IMR-90 (cell line): ENCODE measurements around the gene GSTM1. TPM values are rescaled to one million over a fixed set of nuclear protein-coding genes. Genes with fewer than 3 reads are reported as not detected.

Experiments
- ATAC-seq: fragments of 200-7000 bp; cut with Tn5 transposase; 2 replicates; pipeline ENCODE4 v1.9.1; 2020; ENCODE audit warnings: low read depth, mild to moderate bottlenecking, moderate library complexity
- BruUV-seq: library from RNA; stranded (reverse); fragments of 400-500 nt; replicated peaks from 2 replicates; lab custom pipeline; 2021; lab: Mats Ljungman, UMichigan
- CTCF ChIA-PET: fragments of 300-600 bp; formaldehyde crosslinking; extraction: SDS; loops from one replicate; lab custom pipeline; 2021; ENCODE audit warnings: antibody characterized with exemption; lab: Yijun Ruan, JAX
- POLR2A ChIA-PET: fragments of 300-600 bp; sonication (Branson Sonifier 250); formaldehyde crosslinking; loops from one replicate; lab custom pipeline; 2022; ENCODE audit warnings: antibody characterized with exemption; ENCODE audit not compliant: unreplicated experiment; lab: Charles Lee
- DNase-seq: peaks from one replicate; pipeline ENCODE4 v3.0.0; 2013
- H2AFZ ChIP-seq: replicated peaks from 2 replicates; pipeline ENCODE3; 2013; ENCODE audit warnings: low read length, mild to moderate bottlenecking; ENCODE audit not compliant: poor library complexity
- H2AK5ac ChIP-seq: 2 replicates; pipeline ENCODE4 v1.6.1; 2013; ENCODE audit warnings: low read depth, low read length, inconsistent platforms
- H2AK9ac ChIP-seq: replicated peaks from 2 replicates; pipeline ENCODE3; 2013; ENCODE audit warnings: mild to moderate bottlenecking, low read depth, low read length, moderate library complexity; ENCODE audit not compliant: poor library complexity
- H2BK120ac ChIP-seq: 2 replicates; pipeline ENCODE4 v1.6.1; 2013; ENCODE audit warnings: low read depth, low read length, inconsistent platforms
- H2BK15ac ChIP-seq: 3 replicates; pipeline ENCODE4 v1.6.1; 2013; ENCODE audit warnings: low read depth, low read length, inconsistent platforms
- H2BK20ac ChIP-seq: 2 replicates; pipeline ENCODE4 v1.6.1; 2013; ENCODE audit warnings: low read depth, mild to moderate bottlenecking, inconsistent platforms, low read length, moderate library complexity
- H2BK5ac ChIP-seq: 2 replicates; pipeline ENCODE4 v1.6.1; 2013; ENCODE audit warnings: mild to moderate bottlenecking, low read depth, low read length, inconsistent platforms; ENCODE audit not compliant: poor library complexity, severe bottlenecking
- H3K14ac ChIP-seq: replicated peaks from 2 replicates; pipeline ENCODE4 v1.6.1; 2013; ENCODE audit warnings: low read depth, low read length, inconsistent platforms
- H3K18ac ChIP-seq: 2 replicates; pipeline ENCODE4 v1.6.1; 2013; ENCODE audit warnings: low read depth, low read length, control low read depth
- H3K23ac ChIP-seq: 2 replicates; pipeline ENCODE4 v1.6.1; 2013; ENCODE audit warnings: low read depth, low read length, inconsistent platforms
- H3K27ac ChIP-seq: 2 replicates; pipeline ENCODE4 v1.5.1; 2013; ENCODE audit warnings: mild to moderate bottlenecking, control low read depth, low read length; ENCODE audit not compliant: insufficient read depth
- H3K27me3 ChIP-seq: 2 replicates; pipeline ENCODE4 v1.6.1; 2013; ENCODE audit warnings: low read length; ENCODE audit not compliant: control insufficient read depth, insufficient read depth
- H3K36me3 ChIP-seq: 2 replicates; pipeline ENCODE4 v1.6.1; 2013; ENCODE audit warnings: low read length, mixed read lengths; ENCODE audit not compliant: control insufficient read depth, insufficient read depth
- H3K4ac ChIP-seq: 2 replicates; pipeline ENCODE4 v1.6.1; 2013; ENCODE audit warnings: low read depth, low read length, inconsistent platforms
- H3K4me1 ChIP-seq: 2 replicates; pipeline ENCODE4 v1.6.1; 2013; ENCODE audit warnings: low read length, mixed read lengths; ENCODE audit not compliant: control insufficient read depth, insufficient read depth
- H3K4me2 ChIP-seq: 2 replicates; pipeline ENCODE4 v1.6.1; 2013; ENCODE audit warnings: low read depth, mild to moderate bottlenecking, control low read depth, low read length, moderate library complexity
- H3K4me3 ChIP-seq: 2 replicates; pipeline ENCODE4 v1.5.1; 2013; ENCODE audit warnings: low read depth, mild to moderate bottlenecking, control low read depth, low read length, moderate library complexity; ENCODE audit not compliant: insufficient read depth
- H3K56ac ChIP-seq: 2 replicates; pipeline ENCODE4 v1.6.1; 2013; ENCODE audit warnings: low read length, inconsistent platforms; ENCODE audit not compliant: insufficient read depth; ENCODE audit errors: extremely low read depth
- H3K79me1 ChIP-seq, 2 experiments: 2 replicates each; pipeline ENCODE4 v1.6.1; 2013; ENCODE audit warnings: low read length in 2 of 2, inconsistent platforms in 1 of 2, low read depth in 1 of 2
- H3K9ac ChIP-seq: 2 replicates; pipeline ENCODE4 v1.6.1; 2013; ENCODE audit warnings: low read depth, low read length, control low read depth
- H3K9me1 ChIP-seq: 2 replicates; pipeline ENCODE4 v1.6.1; 2013; ENCODE audit warnings: low read length, inconsistent platforms; ENCODE audit not compliant: insufficient read depth
- H3K9me3 ChIP-seq: 2 replicates; pipeline ENCODE4 v1.6.1; 2013; ENCODE audit warnings: low read length; ENCODE audit not compliant: control insufficient read depth, insufficient read depth
- H4K20me1 ChIP-seq: 2 replicates; pipeline ENCODE4 v1.6.1; 2013; ENCODE audit warnings: low read length, inconsistent platforms; ENCODE audit not compliant: insufficient read depth
- H4K5ac ChIP-seq: 2 replicates; pipeline ENCODE4 v1.6.1; 2013; ENCODE audit warnings: mild to moderate bottlenecking, low read depth, low read length, control low read depth
- H4K8ac ChIP-seq, 2 experiments: 2 replicates each; pipeline ENCODE4 v1.6.1; 2013; ENCODE audit warnings: low read depth in 2 of 2, low read length in 2 of 2, control low read depth in 1 of 2, inconsistent platforms in 1 of 2
- H4K91ac ChIP-seq: 2 replicates; pipeline ENCODE4 v1.6.1; 2013; ENCODE audit warnings: low read depth, low read length, inconsistent platforms; ENCODE audit not compliant: insufficient read depth
- BHLHE40 ChIP-seq: fragments of 150-350 bp; IDR thresholded peaks from 2 replicates; pipeline ENCODE4 v1.6.1; 2016; ENCODE audit warnings: mild to moderate bottlenecking, low read depth, low read length
- CEBPB ChIP-seq: IDR thresholded peaks from 2 replicates; pipeline ENCODE4 v1.6.1; 2012; ENCODE audit warnings: low read depth, low read length, improper control_type of control experiment
- CHD1 ChIP-seq: IDR thresholded peaks from 2 replicates; pipeline ENCODE4 v1.6.1; 2012; ENCODE audit warnings: low read depth, low read length, improper control_type of control experiment
- FOS ChIP-seq: fragments of 150-350 bp; IDR thresholded peaks from 2 replicates; pipeline ENCODE4 v1.6.1; 2016; ENCODE audit warnings: low read depth, low read length
- MAFK ChIP-seq: IDR thresholded peaks from 2 replicates; pipeline ENCODE4 v1.6.1; 2012; ENCODE audit warnings: low read depth, low read length, improper control_type of control experiment
- MAZ ChIP-seq: IDR thresholded peaks from 2 replicates; pipeline ENCODE4 v1.6.1; 2012; ENCODE audit warnings: low read depth, mild to moderate bottlenecking, low read length, improper control_type of control experiment, moderate library complexity, borderline replicate concordance
- MXI1 ChIP-seq: IDR thresholded peaks from 2 replicates; pipeline ENCODE4 v1.6.1; 2012; ENCODE audit warnings: low read depth, mild to moderate bottlenecking, low read length, moderate library complexity, borderline replicate concordance
- NFE2L2 ChIP-seq: fragments of 150-350 bp; IDR thresholded peaks from 2 replicates; pipeline ENCODE4 v1.6.1; 2016; ENCODE audit warnings: low read depth, mild to moderate bottlenecking, low read length
- POLR2A ChIP-seq: IDR thresholded peaks from 2 replicates; pipeline ENCODE4 v1.6.1; 2012; ENCODE audit warnings: mild to moderate bottlenecking, low read depth, low read length
- RAD21 ChIP-seq: IDR thresholded peaks from 2 replicates; pipeline ENCODE4 v1.6.1; 2012; ENCODE audit warnings: low read length, improper control_type of control experiment
- RCOR1 ChIP-seq: IDR thresholded peaks from 2 replicates; pipeline ENCODE4 v1.6.1; 2012; ENCODE audit warnings: mild to moderate bottlenecking, low read length, improper control_type of control experiment; ENCODE audit not compliant: insufficient replicate concordance
- RFX5 ChIP-seq: IDR thresholded peaks from 2 replicates; pipeline ENCODE4 v1.8.0; 2012; ENCODE audit warnings: low read depth, mild to moderate bottlenecking, low read length, moderate library complexity
- SMC3 ChIP-seq: fragments of 150-350 bp; IDR thresholded peaks from 2 replicates; pipeline ENCODE4 v1.6.1; 2016; ENCODE audit warnings: low read depth, mild to moderate bottlenecking, antibody characterized with exemption, low read length, moderate library complexity
- whole genome bisulfite sequencing, 2 experiments: methylation state at CpG; one replicate each; pipeline versions ENCODE4 v1.1.5 to v1.1.7; 2013; ENCODE audit warnings: missing lambda C conversion rate in 2 of 2; ENCODE audit not compliant: insufficient read length in 1 of 2; ENCODE audit errors: extremely low coverage in 2 of 2; 5-methylcytosine and 5-hydroxymethylcytosine counted together
- dilution Hi-C: fragments of 300-500 bp; cut with HindIII; formaldehyde crosslinking; loops from one replicate; pipeline ENCODE4 v1.14.3; 2018; ENCODE audit warnings: low sequenced_read_pairs; ENCODE audit not compliant: unreplicated experiment
- in situ Hi-C: fragments of 300-500 bp; cut with MboI; formaldehyde crosslinking; loops from 3 replicates; pipeline ENCODE4 v1.14.3; 2019; ENCODE audit warnings: low sequenced_read_pairs, inconsistent platforms, mixed read lengths
- intact Hi-C: fragments of 100-400 bp; cut with micrococcal nuclease; formaldehyde crosslinking; loops from 2 replicates; pipeline ENCODE4 v1.10.0; 2022
- polyA plus RNA-seq, 3 experiments: library from polyadenylated mRNA; depleted of rRNA; stranded (reverse); fragments of >200 nt; gene quantifications; 2 replicates each; pipeline ENCODE4 v1.2.3, GENCODE V29; 2012; ENCODE audit warnings: low replicate concordance in 1 of 3
- total RNA-seq: library from RNA; depleted of rRNA; stranded (reverse); fragments of >200 nt; gene quantifications from 2 replicates; pipeline ENCODE4 v1.2.3, GENCODE V29; 2012
- TF ChIP-seq, protein P1 (sequence below): fragments of 150-350 bp; IDR thresholded peaks from 2 replicates; pipeline ENCODE4 v1.6.1; 2017; ENCODE audit warnings: mild to moderate bottlenecking, antibody characterized with exemption, low read length, low read depth
- TF ChIP-seq, protein P2 (sequence below): conservative IDR thresholded peaks from 2 replicates; pipeline ENCODE4 v1.5.1; 2012; ENCODE audit warnings: mild to moderate bottlenecking, low read depth, low read length, improper control_type of control experiment
- TF ChIP-seq, protein P3 (sequence below): fragments of 150-350 bp; IDR thresholded peaks from 2 replicates; pipeline ENCODE4 v1.6.1; 2016; ENCODE audit warnings: low read depth, mild to moderate bottlenecking, low read length, moderate library complexity, borderline replicate concordance

The GSTM1 gene
- total and polyA plus RNA-seq, 2 of the 4 experiments (the other 2 are of a cell fraction) = not detected

DNA sequence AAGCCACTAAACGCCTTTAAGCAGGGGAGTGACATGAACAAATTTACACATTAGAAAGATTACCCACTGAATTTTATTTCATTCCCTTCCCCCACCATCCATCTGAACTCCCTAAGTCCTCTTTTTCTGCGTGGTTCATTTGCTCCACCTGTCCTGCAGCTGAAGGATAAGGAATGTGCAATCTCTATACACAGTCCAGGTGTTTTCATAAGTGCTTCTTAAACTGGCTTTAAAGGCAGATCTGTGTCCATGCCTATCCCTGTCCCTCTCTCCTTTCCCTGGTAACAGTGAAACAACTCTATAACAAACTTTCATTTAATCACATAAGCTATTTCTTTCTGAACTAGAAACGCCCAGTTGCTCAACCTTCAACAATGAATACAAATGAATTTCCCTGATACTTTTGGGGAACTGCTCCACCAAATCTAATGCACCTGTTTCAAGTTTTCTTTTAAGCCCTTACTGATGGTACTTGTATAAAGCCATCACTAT lies 44.8 kb downstream of the GSTM1 start:
- Histone ChIP-seq H2BK15ac (no peak overlapping the region), H2AFZ (no peak overlapping the region), H3K36me3 (peaks cover 9% of the 10 kb centered on the region), H2AK5ac (no peak overlapping the region), H2BK5ac (no peak overlapping the region), H2BK120ac (no peak overlapping the region), H2BK20ac (no peak overlapping the region), H3K56ac (no peak overlapping the region), H3K27me3 (peaks cover 4% of the 10 kb centered on the region; the same call in 1 of the 2 replicates), H4K8ac (no peak overlapping the region), H3K9ac (no peak overlapping the region), H4K20me1 (no peaks in the 10 kb centered on the region), H3K27ac (no peak overlapping the region), H3K4me2 (no peak overlapping the region), H3K4me1 (no peaks in the 10 kb centered on the region), H3K9me3 (no peaks in the 10 kb centered on the region), H3K14ac (no peak overlapping the region), H3K23ac (no peak overlapping the region), H3K79me1 (no peaks in the 10 kb centered on the region), H3K18ac (no peak overlapping the region), H4K5ac (no peak overlapping the region), H3K4me3 (no peak overlapping the region), H4K91ac (no peak overlapping the region), H2AK9ac (no peak overlapping the region), H3K9me1 (no peaks in the 10 kb centered on the region), H3K4ac (no peak overlapping the region)
- dilution Hi-C loops (no loop called here), in situ Hi-C loops (no loop called here), intact Hi-C loops (no loop called here)
- DNase-seq = no peak
- no TSS peak for BruUV-seq
- POLR2A ChIA-PET = no interaction called here
- 80% methylated on average over 1 of the region's 3 CpGs; no CpG with 5 or more reads in 1 of the 2 experiments for WGBS, 2 experiments
- CTCF ChIA-PET = no interaction called here
- TF ChIP-seq, protein P1, sequence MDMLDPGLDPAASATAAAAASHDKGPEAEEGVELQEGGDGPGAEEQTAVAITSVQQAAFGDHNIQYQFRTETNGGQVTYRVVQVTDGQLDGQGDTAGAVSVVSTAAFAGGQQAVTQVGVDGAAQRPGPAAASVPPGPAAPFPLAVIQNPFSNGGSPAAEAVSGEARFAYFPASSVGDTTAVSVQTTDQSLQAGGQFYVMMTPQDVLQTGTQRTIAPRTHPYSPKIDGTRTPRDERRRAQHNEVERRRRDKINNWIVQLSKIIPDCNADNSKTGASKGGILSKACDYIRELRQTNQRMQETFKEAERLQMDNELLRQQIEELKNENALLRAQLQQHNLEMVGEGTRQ = no peak
- TF ChIP-seq CHD1 (no peak), NFE2L2 (no peak), FOS (no peak), RAD21 (no peak), MXI1 (no peak), RFX5 (no peak), MAFK (no peak), MAZ (no peak), POLR2A (no peak), CEBPB (no peak), RCOR1 (no peak), SMC3 (no peak), BHLHE40 (no peak)
- TF ChIP-seq, protein P2, sequence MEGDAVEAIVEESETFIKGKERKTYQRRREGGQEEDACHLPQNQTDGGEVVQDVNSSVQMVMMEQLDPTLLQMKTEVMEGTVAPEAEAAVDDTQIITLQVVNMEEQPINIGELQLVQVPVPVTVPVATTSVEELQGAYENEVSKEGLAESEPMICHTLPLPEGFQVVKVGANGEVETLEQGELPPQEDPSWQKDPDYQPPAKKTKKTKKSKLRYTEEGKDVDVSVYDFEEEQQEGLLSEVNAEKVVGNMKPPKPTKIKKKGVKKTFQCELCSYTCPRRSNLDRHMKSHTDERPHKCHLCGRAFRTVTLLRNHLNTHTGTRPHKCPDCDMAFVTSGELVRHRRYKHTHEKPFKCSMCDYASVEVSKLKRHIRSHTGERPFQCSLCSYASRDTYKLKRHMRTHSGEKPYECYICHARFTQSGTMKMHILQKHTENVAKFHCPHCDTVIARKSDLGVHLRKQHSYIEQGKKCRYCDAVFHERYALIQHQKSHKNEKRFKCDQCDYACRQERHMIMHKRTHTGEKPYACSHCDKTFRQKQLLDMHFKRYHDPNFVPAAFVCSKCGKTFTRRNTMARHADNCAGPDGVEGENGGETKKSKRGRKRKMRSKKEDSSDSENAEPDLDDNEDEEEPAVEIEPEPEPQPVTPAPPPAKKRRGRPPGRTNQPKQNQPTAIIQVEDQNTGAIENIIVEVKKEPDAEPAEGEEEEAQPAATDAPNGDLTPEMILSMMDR = no peak
- TF ChIP-seq, protein P3, sequence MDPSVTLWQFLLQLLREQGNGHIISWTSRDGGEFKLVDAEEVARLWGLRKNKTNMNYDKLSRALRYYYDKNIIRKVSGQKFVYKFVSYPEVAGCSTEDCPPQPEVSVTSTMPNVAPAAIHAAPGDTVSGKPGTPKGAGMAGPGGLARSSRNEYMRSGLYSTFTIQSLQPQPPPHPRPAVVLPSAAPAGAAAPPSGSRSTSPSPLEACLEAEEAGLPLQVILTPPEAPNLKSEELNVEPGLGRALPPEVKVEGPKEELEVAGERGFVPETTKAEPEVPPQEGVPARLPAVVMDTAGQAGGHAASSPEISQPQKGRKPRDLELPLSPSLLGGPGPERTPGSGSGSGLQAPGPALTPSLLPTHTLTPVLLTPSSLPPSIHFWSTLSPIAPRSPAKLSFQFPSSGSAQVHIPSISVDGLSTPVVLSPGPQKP = no peak
- ATAC-seq = no peak
